GM21737 (cell line): Measurements from ENCODE around the gene RB1.

Source experiments
- ATAC-seq: cut with Tn5 transposase; IDR thresholded peaks from one replicate; pipeline ENCODE4 v1.9.1; 2021; ENCODE audit warnings: mild to moderate bottlenecking, moderate library complexity; ENCODE audit not compliant: unreplicated experiment

The RB1 gene

DNA sequence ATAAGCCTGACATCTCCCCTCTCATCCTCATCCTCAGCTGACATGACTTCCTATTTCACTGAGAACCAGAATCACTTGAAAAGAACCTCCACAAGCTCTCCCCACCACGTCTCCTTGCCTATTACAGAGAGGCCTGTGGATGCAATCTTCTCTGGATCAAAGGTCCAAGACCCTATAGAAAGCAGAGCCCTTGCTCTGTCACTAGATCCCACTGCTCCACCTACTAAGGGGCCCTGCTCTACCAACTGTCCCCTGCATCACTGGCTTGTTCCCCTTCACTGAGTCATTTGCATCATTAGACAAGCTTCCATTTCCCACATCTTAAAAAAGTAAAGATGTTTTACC is 188.5 kb downstream of the RB1 start:
- peak; percentile 40 for ATAC-seq

- peak; percentile 72 for ATAC-seq
These were observed 189.0 kb downstream of the RB1 start for GRCh38 chr13:48492470-48493065.

GRCh38 chr13:48493066-48493765 is 189.7 kb downstream of the RB1 start:
- no peak for ATAC-seq

DNA sequence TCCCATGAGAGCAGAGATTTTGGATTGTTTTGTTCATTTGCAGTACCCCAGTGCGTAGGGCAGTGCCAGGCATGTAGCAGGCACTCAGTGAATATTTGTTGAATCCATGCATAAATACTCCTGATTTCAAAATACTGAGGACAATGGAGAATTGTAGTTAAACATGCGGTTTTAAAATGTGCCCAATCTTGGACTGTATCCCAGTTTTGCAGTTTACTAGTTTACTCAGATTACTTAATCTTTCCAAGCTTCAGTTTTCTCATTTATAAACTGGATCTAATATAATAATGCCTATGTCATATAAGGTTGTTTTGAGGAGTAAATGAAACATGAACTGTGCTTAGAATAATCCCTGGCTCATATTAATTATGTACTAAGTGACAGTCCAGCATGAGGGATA is 190.3 kb downstream of the RB1 start:
- ATAC-seq = no peak

- no peak for ATAC-seq
These were observed 191.3 kb downstream of the RB1 start for GRCh38 chr13:48494874-48495273.

DNA sequence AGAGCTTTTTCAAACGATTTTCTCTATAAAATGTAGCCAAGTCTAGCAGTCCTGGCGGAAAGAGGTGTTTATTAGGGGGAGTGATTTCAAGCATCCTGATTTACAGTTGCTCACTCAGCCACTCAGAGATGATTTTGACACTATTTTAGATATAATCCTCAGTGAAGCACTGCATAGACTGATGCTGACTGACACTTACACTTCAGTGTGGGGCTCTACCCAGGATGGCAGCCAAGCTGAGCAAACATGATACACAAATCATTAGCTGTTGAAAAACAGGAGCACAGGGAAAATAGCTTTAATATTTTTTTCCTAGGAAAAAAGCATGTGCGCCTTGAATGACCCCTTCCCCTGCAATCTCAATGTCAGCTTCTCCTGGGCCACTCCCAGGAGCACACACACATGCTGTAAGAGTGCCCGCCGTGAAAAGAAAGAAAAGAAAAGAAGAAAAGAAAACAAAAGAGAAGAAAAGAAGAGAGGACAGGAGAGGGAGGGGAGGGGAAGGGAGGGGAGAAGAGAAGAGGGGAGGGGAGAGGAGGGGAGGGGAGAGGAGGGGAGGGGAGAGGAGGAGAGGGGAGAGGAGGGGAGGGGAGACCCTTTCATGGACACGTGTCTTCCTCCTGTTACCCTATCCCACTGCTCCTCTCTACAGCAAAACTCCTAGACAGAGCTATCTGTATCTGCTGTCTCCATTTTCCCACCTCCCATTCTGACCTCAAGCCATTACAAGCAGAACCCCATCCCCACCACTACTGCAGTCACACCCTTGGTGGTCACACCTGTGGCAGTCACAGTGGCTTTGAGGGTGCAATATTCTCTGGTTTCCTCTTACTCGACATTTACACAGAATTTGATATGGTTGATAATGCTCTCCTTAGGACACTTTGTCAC is 193.0 kb downstream of the RB1 start:
- no peak for ATAC-seq

GRCh38 chr13:48497669-48498068 is 194.1 kb downstream of the RB1 start:
- ATAC-seq = no peak

- ATAC-seq = peak; percentile 35
These were observed 197.2 kb downstream of the RB1 start for GRCh38 chr13:48500652-48501197.

GRCh38 chr13:48501705-48502104 is 198.2 kb downstream of the RB1 start:
- no peak for ATAC-seq

- ATAC-seq = no peak
These were observed 199.2 kb downstream of the RB1 start for GRCh38 chr13:48502601-48503319.

- no peak for ATAC-seq
These were observed 201.1 kb downstream of the RB1 start for GRCh38 chr13:48504606-48505005.

- no peak for ATAC-seq
These were observed 201.5 kb downstream of the RB1 start for GRCh38 chr13:48505012-48505411.

GRCh38 chr13:48505597-48506091 is 202.1 kb downstream of the RB1 start:
- peak; percentile 75 for ATAC-seq

GRCh38 chr13:48506092-48506701 is 202.6 kb downstream of the RB1 start:
- peak; percentile 16 for ATAC-seq

- ATAC-seq = no peak
These were observed 203.5 kb downstream of the RB1 start for GRCh38 chr13:48507021-48507420.

GRCh38 chr13:48508011-48508410 is 204.5 kb downstream of the RB1 start:
- no peak for ATAC-seq

- ATAC-seq = no peak
These were observed 207.1 kb downstream of the RB1 start for GRCh38 chr13:48510698-48511097.

- ATAC-seq = no peak
These were observed 208.2 kb downstream of the RB1 start for GRCh38 chr13:48511621-48512230.

- no peak for ATAC-seq
These were observed 211.2 kb downstream of the RB1 start for GRCh38 chr13:48514793-48515192.

- ATAC-seq = no peak
These were observed 212.2 kb downstream of the RB1 start for GRCh38 chr13:48515732-48516131.
